ENCODE data around the gene PTGER1. TPM values are rescaled to one million over a fixed set of nuclear protein-coding genes. Genes with fewer than 3 reads are reported as not detected.

Gene PTGER1
- polyA plus RNA-seq, 2 donors: 0.32 to 0.47 TPM

GRCh38 chr19:14434543-14435319, 40.4 kb downstream of the PTGER1 start:
- no peaks in the 10 kb centered on the region for H3K9me3 ChIP-seq (ENCODE audit: control insufficient read depth in 2 of 2, insufficient read depth in 1 of 2, low read depth in 1 of 2, low read length in 1 of 2)
- H3K4me3 ChIP-seq (ENCODE audit: low read depth in 1 of 2, low read length in 2 of 2): peak overlapping the region; percentile 13 to 56
- peak overlapping the region; percentile 61 to 75 for H3K27ac ChIP-seq (ENCODE audit: low read depth in 2 of 2, low read length in 1 of 2)
- no peaks in the 10 kb centered on the region for H3K36me3 ChIP-seq (ENCODE audit: control insufficient read depth in 2 of 2, insufficient read depth in 2 of 2, low read length in 1 of 2)
- no peaks in the 10 kb centered on the region for H3K27me3 ChIP-seq (ENCODE audit: control insufficient read depth in 1 of 2, insufficient read depth in 2 of 2, low read length in 2 of 2)
- peaks cover 7 to 25% of the 10 kb centered on the region in 2 donors for H3K4me1 ChIP-seq (ENCODE audit: control insufficient read depth in 2 of 2, insufficient read depth in 2 of 2, low read length in 1 of 2)
- 48 to 57% methylated on average over 23 of the region's 23 CpGs for WGBS, 2 donors

- peak overlapping the region; percentile 61 to 75 for H3K27ac ChIP-seq (ENCODE audit: low read depth in 2 of 2, low read length in 1 of 2)
- 3 to 9% methylated on average over 22 to 52 of the region's 52 CpGs for WGBS, 2 donors
- H3K4me1 ChIP-seq (ENCODE audit: control insufficient read depth in 2 of 2, insufficient read depth in 2 of 2, low read length in 1 of 2): peaks cover 7 to 19% of the 10 kb centered on the region in 2 donors
Observed at GRCh38 chr19:14433554-14434501, 41.3 kb downstream of the PTGER1 start.

GRCh38 chr19:14432791-14433553, 42.2 kb downstream of the PTGER1 start, which contains the start of gene PKN1:
Gene PKN1, plus strand, starts transcription at chr19:14433306. Its CDS starts 216 bp downstream, at chr19:14433522.
- Histone ChIP-seq H3K4me3 (ENCODE audit: low read depth in 1 of 2, low read length in 2 of 2) (peak within 1 kb of the TSS; percentile 56 to 66), H3K27me3 (ENCODE audit: control insufficient read depth in 1 of 2, insufficient read depth in 2 of 2, low read length in 2 of 2) (no peaks in the 10 kb centered on the region), H3K9me3 (ENCODE audit: control insufficient read depth in 2 of 2, insufficient read depth in 1 of 2, low read depth in 1 of 2, low read length in 1 of 2) (no peaks in the 10 kb centered on the region), H3K36me3 (ENCODE audit: control insufficient read depth in 2 of 2, insufficient read depth in 2 of 2, low read length in 1 of 2) (no peaks in the 10 kb centered on the region), H3K27ac (ENCODE audit: low read depth in 2 of 2, low read length in 1 of 2) (peak within 1 kb of the TSS; percentile 26 to 75), H3K4me1 (ENCODE audit: control insufficient read depth in 2 of 2, insufficient read depth in 2 of 2, low read length in 1 of 2) (peaks cover 7 to 18% of the 10 kb centered on the region in 2 donors)
- 2 to 5% methylated on average over 23 to 84 of the region's 85 CpGs for WGBS, 2 donors

More at GRCh38 chr19:14433554-14434501, 41.3 kb downstream of the PTGER1 start:
- Histone ChIP-seq H3K4me3 (ENCODE audit: low read depth in 1 of 2, low read length in 2 of 2) (peak overlapping the region; percentile 56 to 66), H3K36me3 (ENCODE audit: control insufficient read depth in 2 of 2, insufficient read depth in 2 of 2, low read length in 1 of 2) (no peaks in the 10 kb centered on the region), H3K9me3 (ENCODE audit: control insufficient read depth in 2 of 2, insufficient read depth in 1 of 2, low read depth in 1 of 2, low read length in 1 of 2) (no peaks in the 10 kb centered on the region), H3K27me3 (ENCODE audit: control insufficient read depth in 1 of 2, insufficient read depth in 2 of 2, low read length in 2 of 2) (no peaks in the 10 kb centered on the region)

GRCh38 chr19:14430712-14431111, 44.4 kb downstream of the PTGER1 start:
- Histone ChIP-seq H3K27me3 (ENCODE audit: control insufficient read depth in 1 of 2, insufficient read depth in 2 of 2, low read length in 2 of 2) (no peaks in the 10 kb centered on the region), H3K4me3 (ENCODE audit: low read depth in 1 of 2, low read length in 2 of 2) (no peak overlapping the region), H3K4me1 (ENCODE audit: control insufficient read depth in 2 of 2, insufficient read depth in 2 of 2, low read length in 1 of 2) (peaks cover 7 to 18% of the 10 kb centered on the region in 2 donors), H3K27ac (ENCODE audit: low read depth in 2 of 2, low read length in 1 of 2) (no peak overlapping the region), H3K9me3 (ENCODE audit: control insufficient read depth in 2 of 2, insufficient read depth in 1 of 2, low read depth in 1 of 2, low read length in 1 of 2) (no peaks in the 10 kb centered on the region), H3K36me3 (ENCODE audit: control insufficient read depth in 2 of 2, insufficient read depth in 2 of 2, low read length in 1 of 2) (no peaks in the 10 kb centered on the region)
- WGBS, 2 donors: 69 to 78% methylated on average over 3 of the region's 3 CpGs

- Histone ChIP-seq H3K36me3 (ENCODE audit: control insufficient read depth in 2 of 2, insufficient read depth in 2 of 2, low read length in 1 of 2) (no peaks in the 10 kb centered on the region), H3K4me3 (ENCODE audit: low read depth in 1 of 2, low read length in 2 of 2) (no peak overlapping the region), H3K27me3 (ENCODE audit: control insufficient read depth in 1 of 2, insufficient read depth in 2 of 2, low read length in 2 of 2) (no peaks in the 10 kb centered on the region), H3K4me1 (ENCODE audit: control insufficient read depth in 2 of 2, insufficient read depth in 2 of 2, low read length in 1 of 2) (peaks cover 0 to 4% of the 10 kb centered on the region in 2 donors), H3K27ac (ENCODE audit: low read depth in 2 of 2, low read length in 1 of 2) (no peak overlapping the region), H3K9me3 (ENCODE audit: control insufficient read depth in 2 of 2, insufficient read depth in 1 of 2, low read depth in 1 of 2, low read length in 1 of 2) (no peaks in the 10 kb centered on the region)
- 63 to 74% methylated on average over 4 of the region's 4 CpGs for WGBS, 2 donors
Observed at GRCh38 chr19:14428882-14429416, 46.2 kb downstream of the PTGER1 start.

- no peak overlapping the region for H3K27ac ChIP-seq (ENCODE audit: low read depth in 2 of 2, low read length in 1 of 2)
- no peaks in the 10 kb centered on the region for H3K36me3 ChIP-seq (ENCODE audit: control insufficient read depth in 2 of 2, insufficient read depth in 2 of 2, low read length in 1 of 2)
- H3K4me1 ChIP-seq (ENCODE audit: control insufficient read depth in 2 of 2, insufficient read depth in 2 of 2, low read length in 1 of 2): peaks cover 0 to 4% of the 10 kb centered on the region in 2 donors
- 65 to 81% methylated on average over 2 of the region's 2 CpGs for WGBS, 2 donors
- no peak overlapping the region for H3K4me3 ChIP-seq (ENCODE audit: low read depth in 1 of 2, low read length in 2 of 2)
- H3K27me3 ChIP-seq (ENCODE audit: control insufficient read depth in 1 of 2, insufficient read depth in 2 of 2, low read length in 2 of 2): no peaks in the 10 kb centered on the region
- no peaks in the 10 kb centered on the region for H3K9me3 ChIP-seq (ENCODE audit: control insufficient read depth in 2 of 2, insufficient read depth in 1 of 2, low read depth in 1 of 2, low read length in 1 of 2)
Observed at GRCh38 chr19:14427461-14427860, 47.7 kb downstream of the PTGER1 start.

GRCh38 chr19:14425696-14426138, 49.4 kb downstream of the PTGER1 start:
- Histone ChIP-seq H3K27me3 (ENCODE audit: control insufficient read depth in 1 of 2, insufficient read depth in 2 of 2, low read length in 2 of 2) (no peaks in the 10 kb centered on the region), H3K4me3 (ENCODE audit: low read depth in 1 of 2, low read length in 2 of 2) (no peak overlapping the region), H3K36me3 (ENCODE audit: control insufficient read depth in 2 of 2, insufficient read depth in 2 of 2, low read length in 1 of 2) (no peaks in the 10 kb centered on the region), H3K4me1 (ENCODE audit: control insufficient read depth in 2 of 2, insufficient read depth in 2 of 2, low read length in 1 of 2) (no peaks in the 10 kb centered on the region), H3K9me3 (ENCODE audit: control insufficient read depth in 2 of 2, insufficient read depth in 1 of 2, low read depth in 1 of 2, low read length in 1 of 2) (no peaks in the 10 kb centered on the region), H3K27ac (ENCODE audit: low read depth in 2 of 2, low read length in 1 of 2) (no peak overlapping the region)
- 70 to 73% methylated on average over 7 of the region's 7 CpGs for WGBS, 2 donors
